Activated CD8-positive, alpha-beta T cell treated with anti-CD3 and anti-CD28 coated beads for 36 hours (primary cell): ENCODE measurements around the gene SUMO3. TPM values are rescaled to one million over a fixed set of nuclear protein-coding genes. Genes with fewer than 3 reads are reported as not detected.

Experiments used
- ATAC-seq: fragments of 200-7000 bp; cut with Tn5 transposase; one replicate; pipeline ENCODE4 v1.10.0; 2021; ENCODE audit warnings: mild to moderate bottlenecking, moderate library complexity
- CTCF ChIA-PET: fragments of 350-600 bp; sonication (Branson Sonifier 250); formaldehyde crosslinking; loops from one replicate; lab custom pipeline; 2021; ENCODE audit warnings: antibody characterized with exemption; lab: Charles Lee
- POLR2A ChIA-PET: fragments of 350-600 bp; sonication (Branson Sonifier 250); formaldehyde crosslinking; loops from one replicate; lab custom pipeline; 2021; ENCODE audit warnings: antibody characterized with exemption; lab: Charles Lee
- DNase-seq: peaks from one replicate; pipeline ENCODE4 v3.0.0-alpha.2; 2020
- H3K27ac Mint-ChIP-seq: one replicate; pipeline ENCODE4 v1.8.0; 2021; ENCODE audit warnings: mild to moderate bottlenecking, mixed read lengths
- H3K27me3 Mint-ChIP-seq: one replicate; pipeline ENCODE4 v1.8.0; 2021; ENCODE audit warnings: mixed read lengths
- H3K36me3 Mint-ChIP-seq: one replicate; pipeline ENCODE4 v1.8.0; 2021; ENCODE audit warnings: low read depth, mixed read lengths
- H3K4me1 Mint-ChIP-seq: one replicate; pipeline ENCODE4 v1.8.0; 2021; ENCODE audit warnings: low read depth, mixed read lengths
- H3K4me3 Mint-ChIP-seq: one replicate; pipeline ENCODE4 v1.8.0; 2021; ENCODE audit warnings: mild to moderate bottlenecking, moderate library complexity, mixed read lengths
- H3K9me3 Mint-ChIP-seq: one replicate; pipeline ENCODE4 v1.8.0; 2021; ENCODE audit warnings: mixed read lengths
- intact Hi-C: fragments of 100-400 bp; cut with micrococcal nuclease; formaldehyde crosslinking; loops from one replicate; pipeline ENCODE4 v1.10.0; 2022
- total RNA-seq, 2 experiments: library from RNA; stranded (reverse); gene quantifications; one replicate each; pipeline ENCODE4 v1.2.3, GENCODE V29; 2021
- TF ChIP-seq, protein P1 (sequence below): fragments of 200-600 bp; IDR thresholded peaks from one replicate; pipeline ENCODE4 v1.8.0; 2022; ENCODE audit warnings: antibody characterized with exemption, mild to moderate bottlenecking

Gene SUMO3
- total RNA-seq, 2 experiments from 2014 or later: 69.8 to 72.9 TPM

DNA sequence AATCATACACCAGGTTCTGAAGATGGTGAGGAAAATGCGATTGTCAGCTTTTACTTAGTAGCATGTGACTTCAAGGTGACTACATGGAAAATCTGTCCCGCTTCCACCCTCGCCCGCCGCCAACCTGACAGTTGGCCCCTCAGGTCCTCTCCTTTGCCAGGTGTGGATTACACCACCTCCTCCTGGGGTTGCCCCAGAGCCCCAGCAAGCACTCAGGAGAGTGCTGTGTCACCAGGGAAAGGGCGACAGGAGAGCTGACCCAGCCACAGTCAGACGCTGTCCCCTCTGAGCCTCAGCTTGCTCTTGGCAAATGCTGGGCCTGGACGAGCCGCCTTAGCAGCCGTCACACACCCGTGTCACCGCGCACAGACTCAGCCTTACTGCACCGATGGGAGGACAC, 37.7 kb upstream of the SUMO3 start:
- CTCF ChIA-PET: interaction anchor here (1.4 to 1.8 kb wide), 3 partner anchors 9 to 62 kb away, joined by 4 to 7 read pairs (median 4); partner anchors contain the start of gene UBE2G2
- intact Hi-C loops: no loop called here

DNA sequence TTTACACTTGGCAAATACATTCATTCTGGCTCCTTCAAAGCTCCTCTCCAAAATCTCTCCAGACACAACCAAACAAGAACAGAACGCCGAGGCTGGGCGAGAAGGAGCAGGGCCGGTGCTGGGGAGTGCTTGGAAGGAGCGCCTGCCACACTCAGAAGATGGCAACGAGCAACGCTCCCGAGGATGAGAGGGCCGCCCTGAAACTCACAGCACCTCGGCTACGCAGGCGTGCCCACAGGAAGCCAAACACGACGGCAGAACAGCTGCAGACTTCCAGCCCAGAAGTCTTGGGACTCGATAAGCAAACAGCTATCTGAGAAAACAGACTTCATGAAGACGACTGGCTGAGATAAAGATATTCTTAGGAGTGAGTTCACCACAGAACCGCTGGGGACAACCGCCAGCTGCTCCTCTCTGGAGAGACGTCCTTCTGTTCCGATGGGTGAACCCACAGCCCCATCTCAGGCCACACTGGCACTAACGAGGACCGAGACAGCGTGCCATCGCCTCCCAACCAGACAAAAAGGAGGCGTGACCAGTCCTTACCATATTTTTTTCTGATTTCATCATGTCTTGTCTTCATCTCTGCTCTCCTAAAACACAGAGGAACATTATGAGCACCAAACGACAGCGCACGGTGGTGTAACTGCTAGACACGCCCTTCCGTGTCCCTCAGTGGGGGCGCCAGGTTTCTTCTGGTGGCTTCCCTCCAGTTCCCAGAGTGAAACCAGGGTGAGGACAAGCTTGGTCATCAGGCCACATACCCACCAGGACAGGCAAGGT, 37.0 kb upstream of the SUMO3 start:
- intact Hi-C loops: no loop called here
- DNase-seq (no peak), ATAC-seq (peak; percentile 50)
- Mint-ChIP-seq H3K27me3 (no peaks in the 10 kb centered on the region), H3K36me3 (peaks cover 43% of the 10 kb centered on the region), H3K4me1 (peaks cover 32% of the 10 kb centered on the region), H3K9me3 (no peaks in the 10 kb centered on the region), H3K4me3 (peak overlapping the region; percentile 1), H3K27ac (peak overlapping the region; percentile 68)
- CTCF ChIA-PET: interaction anchor here (1.4 to 1.8 kb wide), 3 partner anchors 9 to 61 kb away, joined by 4 to 7 read pairs (median 4); partner anchors contain the start of gene UBE2G2
- TF ChIP-seq, protein P1, sequence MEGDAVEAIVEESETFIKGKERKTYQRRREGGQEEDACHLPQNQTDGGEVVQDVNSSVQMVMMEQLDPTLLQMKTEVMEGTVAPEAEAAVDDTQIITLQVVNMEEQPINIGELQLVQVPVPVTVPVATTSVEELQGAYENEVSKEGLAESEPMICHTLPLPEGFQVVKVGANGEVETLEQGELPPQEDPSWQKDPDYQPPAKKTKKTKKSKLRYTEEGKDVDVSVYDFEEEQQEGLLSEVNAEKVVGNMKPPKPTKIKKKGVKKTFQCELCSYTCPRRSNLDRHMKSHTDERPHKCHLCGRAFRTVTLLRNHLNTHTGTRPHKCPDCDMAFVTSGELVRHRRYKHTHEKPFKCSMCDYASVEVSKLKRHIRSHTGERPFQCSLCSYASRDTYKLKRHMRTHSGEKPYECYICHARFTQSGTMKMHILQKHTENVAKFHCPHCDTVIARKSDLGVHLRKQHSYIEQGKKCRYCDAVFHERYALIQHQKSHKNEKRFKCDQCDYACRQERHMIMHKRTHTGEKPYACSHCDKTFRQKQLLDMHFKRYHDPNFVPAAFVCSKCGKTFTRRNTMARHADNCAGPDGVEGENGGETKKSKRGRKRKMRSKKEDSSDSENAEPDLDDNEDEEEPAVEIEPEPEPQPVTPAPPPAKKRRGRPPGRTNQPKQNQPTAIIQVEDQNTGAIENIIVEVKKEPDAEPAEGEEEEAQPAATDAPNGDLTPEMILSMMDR: no peak
- POLR2A ChIA-PET: interaction anchor here (1.2 kb wide), 1 partner anchor 52 kb away, joined by 3 read pairs; no protein-coding TSS in a partner anchor

More for the DNA sequence above, 37.7 kb upstream of the SUMO3 start:
- TF ChIP-seq, protein P1: no peak
- Mint-ChIP-seq H3K4me1 (peaks cover 34% of the 10 kb centered on the region), H3K9me3 (no peaks in the 10 kb centered on the region), H3K36me3 (peaks cover 41% of the 10 kb centered on the region), H3K27me3 (no peaks in the 10 kb centered on the region), H3K4me3 (no peak overlapping the region), H3K27ac (no peak overlapping the region)
- POLR2A ChIA-PET: interaction anchor here (0.6 to 1.2 kb wide), 3 partner anchors 9 to 100 kb away, joined by 3 to 4 read pairs (median 3); no protein-coding TSS in a partner anchor
- DNase-seq (no peak), ATAC-seq (no peak)

DNA sequence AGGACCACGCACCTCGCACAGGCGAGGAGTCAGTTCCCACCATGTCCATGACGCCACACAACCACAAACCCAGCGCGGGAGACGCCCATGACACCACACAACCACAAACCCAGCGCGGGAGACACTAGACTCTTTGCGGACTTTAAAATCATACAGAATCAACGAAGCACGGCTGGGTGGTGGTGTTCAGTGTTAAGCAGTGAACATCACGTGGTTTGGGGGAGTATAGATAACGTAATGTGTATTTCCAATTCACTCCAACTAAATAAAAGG, 36.5 kb upstream of the SUMO3 start:
- TF ChIP-seq, protein P1: no peak
- peak overlapping the region; percentile 1 for H3K4me3 Mint-ChIP-seq
- DNase-seq (no peak), ATAC-seq (no peak)
- intact Hi-C loops: no loop called here
- ChIA-PET CTCF (interaction anchor here (1.5 to 1.8 kb wide), 2 partner anchors 8 to 61 kb away, joined by 4 to 7 read pairs; no protein-coding TSS in a partner anchor), POLR2A (no interaction called here)
- H3K27me3 Mint-ChIP-seq: no peaks in the 10 kb centered on the region
- peak overlapping the region; percentile 68 for H3K27ac Mint-ChIP-seq
- no peaks in the 10 kb centered on the region for H3K9me3 Mint-ChIP-seq
- H3K4me1 Mint-ChIP-seq: peaks cover 30% of the 10 kb centered on the region
- H3K36me3 Mint-ChIP-seq: peaks cover 40% of the 10 kb centered on the region

DNA sequence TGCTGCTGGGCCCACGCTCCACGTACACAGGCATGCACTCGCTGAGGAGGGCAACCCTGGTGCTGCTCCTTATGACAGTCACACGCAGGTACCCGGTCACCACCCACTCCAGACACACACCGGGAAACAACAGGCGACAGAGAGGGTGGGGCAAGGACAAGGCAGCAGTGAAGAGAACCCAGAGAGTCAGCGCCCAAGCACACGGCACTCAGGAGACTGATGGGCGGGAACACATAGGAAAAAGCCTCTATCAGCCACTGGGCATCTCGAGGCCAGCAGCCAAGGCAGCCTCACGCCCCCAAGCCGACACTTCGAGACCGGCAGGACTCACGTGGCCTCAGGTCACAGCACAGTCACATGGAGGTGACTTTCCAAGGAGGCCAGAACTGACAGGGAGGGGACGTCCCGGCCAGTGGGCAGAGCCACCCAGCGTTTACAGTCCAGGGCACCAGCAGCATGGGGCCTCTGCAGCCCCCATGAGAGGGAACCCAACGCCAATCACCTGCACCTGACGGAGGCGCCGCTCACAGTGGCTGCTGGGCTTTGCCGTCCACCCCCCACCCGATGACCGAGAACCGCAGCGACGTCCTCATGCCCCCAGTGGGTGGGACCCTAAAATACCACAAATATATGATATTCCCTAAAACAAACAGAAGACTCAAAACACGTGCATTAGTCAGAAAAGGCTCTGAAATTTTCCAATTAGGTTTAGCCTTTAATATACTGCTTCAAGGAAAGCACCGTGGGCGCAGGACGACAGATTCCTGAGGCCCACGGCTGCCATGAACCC, 35.9 kb upstream of the SUMO3 start:
- CTCF ChIA-PET: interaction anchor here (1.5 to 1.8 kb wide), 3 partner anchors 8 to 60 kb away, joined by 3 to 7 read pairs (median 4); partner anchors contain the start of gene UBE2G2
- POLR2A ChIA-PET: no interaction called here
- peaks cover 37% of the 10 kb centered on the region for H3K36me3 Mint-ChIP-seq

More for the DNA sequence above, 35.9 kb upstream of the SUMO3 start:
- DNase-seq (no peak), ATAC-seq (no peak)
- intact Hi-C loops: no loop called here
- Mint-ChIP-seq H3K27me3 (no peaks in the 10 kb centered on the region), H3K27ac (peak overlapping the region; percentile 68), H3K4me3 (no peak overlapping the region), H3K9me3 (no peaks in the 10 kb centered on the region), H3K4me1 (peaks cover 30% of the 10 kb centered on the region)
- TF ChIP-seq, protein P1: no peak
